Cardiac muscle cell (in vitro differentiated cells and primary cell): Measurements from ENCODE around the gene INTS3. TPM values are rescaled to one million over a fixed set of nuclear protein-coding genes. Genes with fewer than 3 reads are reported as not detected.

Source experiments
- DNase-seq, 2 donors: peaks; one replicate each; pipeline versions ENCODE4 v3.0.0 to v3.0.0-alpha.2; 2010 to 2017; ENCODE audit warnings: low read depth in 1 of 2, low spot score in 1 of 2
- H3K27ac ChIP-seq: fragments of 200-600 bp; sonication (generic); 2 replicates; pipeline ENCODE4 v1.5.1; 2016
- H3K27me3 ChIP-seq: fragments of 200-600 bp; sonication (generic); 2 replicates; pipeline ENCODE4 v1.6.0; 2016; ENCODE audit warnings: control low read depth
- H3K36me3 ChIP-seq: fragments of 200-600 bp; sonication (generic); 2 replicates; pipeline ENCODE4 v1.5.1; 2016; ENCODE audit warnings: control low read depth
- H3K4me1 ChIP-seq: fragments of 200-600 bp; sonication (generic); 2 replicates; pipeline ENCODE4 v1.8.1; 2017; ENCODE audit warnings: low read depth, mild to moderate bottlenecking, mixed run types
- H3K4me3 ChIP-seq: fragments of 200-600 bp; sonication (generic); 2 replicates; pipeline ENCODE4 v1.5.1; 2016; ENCODE audit warnings: mild to moderate bottlenecking
- H3K9me3 ChIP-seq: fragments of 200-600 bp; sonication (generic); 2 replicates; pipeline ENCODE4 v1.5.1; 2017; ENCODE audit warnings: low read depth, mild to moderate bottlenecking, control low read depth
- CTCF ChIP-seq: IDR thresholded peaks from 2 replicates; pipeline ENCODE4 v1.5.1; 2012; ENCODE audit warnings: low read depth, mild to moderate bottlenecking, low read length
- polyA plus RNA-seq: library from polyadenylated mRNA; unstranded; fragments of >200 nt; fragmentation: Nextera tagmentation; extraction: Ambion mirVana; gene quantifications from 2 replicates; pipeline ENCODE4 v1.2.1, GENCODE V29; 2016
- total RNA-seq: library from RNA; depleted of rRNA; stranded (reverse); fragments of >200 nt; gene quantifications from 2 replicates; pipeline ENCODE4 v1.2.3, GENCODE V29; 2016

INTS3 gene
- total and polyA plus RNA-seq, 2 experiments from 2014 or later: 39.7 to 73.5 TPM

GRCh38 chr1:153794624-153795329, 66.9 kb downstream of the INTS3 start:
- H3K9me3 ChIP-seq: no peaks in the 10 kb centered on the region
- H3K27me3 ChIP-seq: no peaks in the 10 kb centered on the region
- no peak overlapping the region for H3K4me3 ChIP-seq
- DNase-seq: no peak
- no peak for TF ChIP-seq CTCF
- no peaks in the 10 kb centered on the region for H3K36me3 ChIP-seq
- peaks cover 3% of the 10 kb centered on the region for H3K4me1 ChIP-seq
- H3K27ac ChIP-seq: no peak overlapping the region

- no peaks in the 10 kb centered on the region for H3K36me3 ChIP-seq
- H3K27ac ChIP-seq: no peak overlapping the region
- H3K27me3 ChIP-seq: no peaks in the 10 kb centered on the region
- H3K4me3 ChIP-seq: no peak overlapping the region
- no peaks in the 10 kb centered on the region for H3K4me1 ChIP-seq
- DNase-seq: no peak
- TF ChIP-seq CTCF: no peak
- no peaks in the 10 kb centered on the region for H3K9me3 ChIP-seq
These were observed 67.5 kb downstream of the INTS3 start for GRCh38 chr1:153795330-153795837.

- H3K27ac ChIP-seq: no peak overlapping the region
- H3K4me1 ChIP-seq: no peaks in the 10 kb centered on the region
- DNase-seq: no peak
These were observed 68.3 kb downstream of the INTS3 start for GRCh38 chr1:153795934-153796785.

GRCh38 chr1:153796786-153797659, 69.2 kb downstream of the INTS3 start:
- peak; percentile 80 for TF ChIP-seq CTCF
- Histone ChIP-seq H3K4me3 (no peak overlapping the region), H3K9me3 (no peaks in the 10 kb centered on the region), H3K27me3 (no peaks in the 10 kb centered on the region), H3K36me3 (no peaks in the 10 kb centered on the region), H3K4me1 (no peaks in the 10 kb centered on the region), H3K27ac (no peak overlapping the region)
- DNase-seq: peak; percentile 72 to 86

More at GRCh38 chr1:153795934-153796785, 68.3 kb downstream of the INTS3 start:
- H3K9me3 ChIP-seq: no peaks in the 10 kb centered on the region
- H3K4me3 ChIP-seq: no peak overlapping the region
- no peak for TF ChIP-seq CTCF
- H3K36me3 ChIP-seq: no peaks in the 10 kb centered on the region
- H3K27me3 ChIP-seq: no peaks in the 10 kb centered on the region

GRCh38 chr1:153798468-153798780, 70.6 kb downstream of the INTS3 start:
- no peak for DNase-seq
- no peaks in the 10 kb centered on the region for H3K27me3 ChIP-seq
- H3K4me1 ChIP-seq: peaks cover under 1% of the 10 kb centered on the region
- H3K27ac ChIP-seq: peak overlapping the region; percentile 24
- no peaks in the 10 kb centered on the region for H3K9me3 ChIP-seq
- no peaks in the 10 kb centered on the region for H3K36me3 ChIP-seq
- no peak overlapping the region for H3K4me3 ChIP-seq
- TF ChIP-seq CTCF: no peak
